K562 (cell line): ENCODE measurements around the gene SLC9A2.

Experiments
- ELF4 ChIP-seq: fragments of 450-650 bp; formaldehyde crosslinking; IDR thresholded peaks from 2 replicates; pipeline ENCODE4 v1.4.0; 2022; ENCODE audit warnings: missing genetic modification characterization
- MTA2 ChIP-seq: fragments of 450-650 bp; IDR thresholded peaks from 2 replicates; pipeline ENCODE4 v1.6.1; 2016; ENCODE audit warnings: low read depth
- ZNF274 ChIP-seq: IDR thresholded peaks from 2 replicates; pipeline ENCODE4 v1.6.1; 2011; ENCODE audit warnings: low read depth, mild to moderate bottlenecking, low read length, moderate library complexity, borderline replicate concordance
- TF ChIP-seq, protein P1 (sequence below): fragments of 250-450 bp; sonication (Bioruptor Pico); IDR thresholded peaks from 2 replicates; pipeline ENCODE4 v1.5.0; 2021

DNA sequence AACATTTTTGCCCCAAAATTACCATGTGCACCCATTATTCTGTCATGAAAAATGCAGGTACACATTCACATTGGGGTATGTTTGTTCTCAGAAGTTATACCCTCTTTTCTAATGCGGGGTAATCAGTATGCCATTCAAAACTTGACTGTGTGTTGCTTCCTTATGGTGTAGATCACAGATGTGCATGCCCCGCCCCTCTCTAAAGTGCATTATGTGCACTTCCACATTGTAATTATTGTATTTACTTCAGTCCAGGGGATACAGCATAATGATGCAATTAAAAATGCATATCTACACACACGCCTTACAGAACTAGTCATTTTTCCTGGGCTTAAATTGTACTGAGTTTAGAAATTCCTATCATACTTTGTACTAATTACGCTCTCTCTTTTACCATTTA, 48.8 kb downstream of the SLC9A2 start:
- TF ChIP-seq MTA2 (no peak), ZNF274 (no peak), ELF4 (CRISPR knock-in tag) (no peak)
- TF ChIP-seq, protein P1, sequence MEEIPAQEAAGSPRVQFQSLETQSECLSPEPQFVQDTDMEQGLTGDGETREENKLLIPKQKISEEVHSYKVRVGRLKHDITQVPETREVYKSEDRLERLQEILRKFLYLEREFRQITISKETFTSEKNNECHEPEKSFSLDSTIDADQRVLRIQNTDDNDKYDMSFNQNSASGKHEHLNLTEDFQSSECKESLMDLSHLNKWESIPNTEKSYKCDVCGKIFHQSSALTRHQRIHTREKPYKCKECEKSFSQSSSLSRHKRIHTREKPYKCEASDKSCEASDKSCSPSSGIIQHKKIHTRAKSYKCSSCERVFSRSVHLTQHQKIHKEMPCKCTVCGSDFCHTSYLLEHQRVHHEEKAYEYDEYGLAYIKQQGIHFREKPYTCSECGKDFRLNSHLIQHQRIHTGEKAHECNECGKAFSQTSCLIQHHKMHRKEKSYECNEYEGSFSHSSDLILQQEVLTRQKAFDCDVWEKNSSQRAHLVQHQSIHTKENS (CRISPR knock-in tag): no peak
